CD14-positive monocyte (primary cell): ENCODE data around the gene MRPS17. TPM values are rescaled to one million over a fixed set of nuclear protein-coding genes. Genes with fewer than 3 reads are reported as not detected.

Source experiments
- DNase-seq, 3 donors: peaks; one replicate each; pipeline ENCODE4 v3.0.0-alpha.2; 2011 to 2022
- H2AFZ ChIP-seq: 2 replicates; pipeline ENCODE4 v1.6.0; 2012; ENCODE audit warnings: mild to moderate bottlenecking, low read depth, low read length, inconsistent platforms; ENCODE audit not compliant: insufficient read depth, poor library complexity, severe bottlenecking
- H3K27ac ChIP-seq, 2 donors: 1 replicate in 1 of 2; 2 replicates in 1 of 2; pipeline ENCODE4 v1.5.1; 2012 to 2013; ENCODE audit warnings: low read length in 2 of 2, control low read depth in 1 of 2, inconsistent platforms in 1 of 2, low read depth in 1 of 2, mild to moderate bottlenecking in 1 of 2
- H3K27me3 ChIP-seq, 2 donors: one replicate each; pipeline versions ENCODE4 v1.6.0 to v1.6.1; 2011 to 2013; ENCODE audit warnings: low read length in 2 of 2; ENCODE audit not compliant: control insufficient read depth in 2 of 2, insufficient read depth in 2 of 2
- H3K36me3 ChIP-seq, 2 donors: replicated peaks in 1 of 2; 1 replicate in 1 of 2; 2 replicates in 1 of 2; pipeline versions ENCODE4 v1.5.1 to v1.6.1; 2012 to 2013; ENCODE audit warnings: low read length in 2 of 2, control low read depth in 1 of 2, inconsistent platforms in 1 of 2, mild to moderate bottlenecking in 1 of 2; ENCODE audit not compliant: insufficient read depth in 2 of 2, control insufficient read depth in 1 of 2
- H3K4me1 ChIP-seq, 2 donors: 1 replicate in 1 of 2; 2 replicates in 1 of 2; pipeline versions ENCODE4 v1.5.1 to v1.6.1; 2012 to 2013; ENCODE audit warnings: low read length in 2 of 2, control low read depth in 1 of 2, inconsistent platforms in 1 of 2, mild to moderate bottlenecking in 1 of 2, moderate library complexity in 1 of 2; ENCODE audit not compliant: insufficient read depth in 2 of 2, control insufficient read depth in 1 of 2
- H3K4me2 ChIP-seq: replicated peaks from 2 replicates; pipeline ENCODE3; 2012; ENCODE audit warnings: low read length, moderate library complexity, mild to moderate bottlenecking; ENCODE audit not compliant: poor library complexity, severe bottlenecking; ENCODE audit errors: extremely low read depth
- H3K4me3 ChIP-seq, 3 experiments: fragments of 200-600 bp in 1 of 3; sonication (generic) in 1 of 3; replicated peaks in 1 of 3; 1 replicate in 2 of 3; 2 replicates in 1 of 3; pipeline ENCODE4 v1.5.1; 2011 to 2013; ENCODE audit warnings: low read length in 3 of 3, mild to moderate bottlenecking in 3 of 3, control low read depth in 2 of 3, low read depth in 2 of 3, inconsistent platforms in 1 of 3, moderate library complexity in 1 of 3
- H3K79me2 ChIP-seq: 2 replicates; pipeline ENCODE4 v1.6.0; 2012; ENCODE audit warnings: mild to moderate bottlenecking, control low read depth, inconsistent platforms, low read length, moderate library complexity; ENCODE audit not compliant: insufficient read depth
- H3K9ac ChIP-seq: 2 replicates; pipeline ENCODE4 v1.6.0; 2017; ENCODE audit warnings: low read length, mild to moderate bottlenecking; ENCODE audit not compliant: insufficient read depth, poor library complexity, severe bottlenecking
- H3K9me3 ChIP-seq, 2 donors: replicated peaks in 1 of 2; 1 replicate in 1 of 2; 2 replicates in 1 of 2; pipeline versions ENCODE4 v1.5.1 to v1.6.1; 2012 to 2013; ENCODE audit warnings: low read length in 2 of 2, control low read depth in 1 of 2; ENCODE audit not compliant: control insufficient read depth in 1 of 2, insufficient read depth in 1 of 2
- H4K20me1 ChIP-seq: 2 replicates; pipeline ENCODE4 v1.6.0; 2012; ENCODE audit warnings: mild to moderate bottlenecking, low read length, control low read depth, moderate library complexity; ENCODE audit not compliant: insufficient read depth
- H3K27ac Mint-ChIP-seq, 7 donors: one replicate each; pipeline ENCODE4 v1.8.0; 2020; ENCODE audit warnings: mild to moderate bottlenecking in 7 of 7, mixed read lengths in 7 of 7, moderate library complexity in 6 of 7, inconsistent platforms in 2 of 7
- H3K27me3 Mint-ChIP-seq, 3 donors: one replicate each; pipeline ENCODE4 v1.8.0; 2021 to 2022; ENCODE audit warnings: low read depth in 3 of 3, mild to moderate bottlenecking in 3 of 3, mixed read lengths in 3 of 3, moderate library complexity in 3 of 3, inconsistent platforms in 1 of 3
- H3K36me3 Mint-ChIP-seq, 2 donors: one replicate each; pipeline ENCODE4 v1.8.0; 2020; ENCODE audit warnings: mixed read lengths in 2 of 2, inconsistent platforms in 1 of 2, mild to moderate bottlenecking in 1 of 2
- H3K4me1 Mint-ChIP-seq: one replicate; pipeline ENCODE4 v1.8.0; 2020; ENCODE audit warnings: mild to moderate bottlenecking, mixed read lengths
- H3K4me3 Mint-ChIP-seq, 2 donors: one replicate each; pipeline ENCODE4 v1.8.0; 2020; ENCODE audit warnings: mild to moderate bottlenecking in 2 of 2, mixed read lengths in 2 of 2, moderate library complexity in 1 of 2
- H3K9me3 Mint-ChIP-seq, 7 donors: one replicate each; pipeline ENCODE4 v1.8.0; 2020 to 2022; ENCODE audit warnings: mixed read lengths in 7 of 7, mild to moderate bottlenecking in 6 of 7, moderate library complexity in 6 of 7, inconsistent platforms in 2 of 7
- WGBS: methylation state at CpG from one replicate; pipeline ENCODE4 v1.1.5; 2013; ENCODE audit warnings: missing lambda C conversion rate; ENCODE audit not compliant: insufficient coverage; 5-methylcytosine and 5-hydroxymethylcytosine counted together
- intact Hi-C, 2 donors: fragments of 100-400 bp; cut with micrococcal nuclease; formaldehyde crosslinking; loops; one replicate each; pipeline versions ENCODE4 v1.15.0 to v1.15.1; 2023
- polyA plus RNA-seq, 3 donors: library from polyadenylated mRNA; depleted of rRNA in 1 of 3; unstranded in 2 of 3; stranded (reverse) in 1 of 3; fragments of 300-500 nt in 2 of 3; fragments of >200 nt in 1 of 3; fragmentation: Illumina TruSeq in 2 of 3; gene quantifications; 1 replicate in 2 of 3; 2 replicates in 1 of 3; pipeline ENCODE4 v1.2.3, GENCODE V29; 2012 to 2021
- TF ChIP-seq, protein P1 (sequence below): fragments of 200-600 bp; IDR thresholded peaks from one replicate; pipeline ENCODE4 v1.8.0; 2022; ENCODE audit warnings: antibody characterized with exemption, mild to moderate bottlenecking

MRPS17 gene
- polyA plus RNA-seq, 3 donors = 6.1 to 14.6 (median 10.9) TPM

DNA sequence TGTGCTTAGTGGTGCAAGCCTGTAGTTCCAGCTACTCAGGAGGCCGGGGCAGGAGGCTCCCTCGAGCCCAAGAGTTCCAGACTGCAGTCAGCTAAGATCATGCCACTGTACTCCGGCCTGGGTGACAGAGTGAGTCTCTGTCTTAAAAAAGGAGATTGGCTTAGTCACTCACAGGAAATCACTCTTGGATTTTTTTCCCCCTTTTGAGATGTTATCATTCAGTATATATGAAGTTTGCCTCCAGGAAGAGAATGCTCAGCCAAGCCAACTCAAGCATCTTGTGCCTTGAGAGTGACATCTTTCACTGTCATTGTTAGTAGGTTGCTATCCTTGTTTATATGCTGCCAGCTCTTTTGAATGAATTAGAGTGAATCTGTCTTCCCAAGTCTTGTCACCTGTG, 40.7 kb downstream of the MRPS17 start:
- peaks cover 0 to 2% (median 0%) of the 10 kb centered on the region in 3 donors for H3K27me3 Mint-ChIP-seq
- no peaks in the 10 kb centered on the region for H3K9me3 Mint-ChIP-seq
- no peak overlapping the region for H3K4me3 Mint-ChIP-seq
- no peak overlapping the region for H3K9ac ChIP-seq
- TF ChIP-seq, protein P1, sequence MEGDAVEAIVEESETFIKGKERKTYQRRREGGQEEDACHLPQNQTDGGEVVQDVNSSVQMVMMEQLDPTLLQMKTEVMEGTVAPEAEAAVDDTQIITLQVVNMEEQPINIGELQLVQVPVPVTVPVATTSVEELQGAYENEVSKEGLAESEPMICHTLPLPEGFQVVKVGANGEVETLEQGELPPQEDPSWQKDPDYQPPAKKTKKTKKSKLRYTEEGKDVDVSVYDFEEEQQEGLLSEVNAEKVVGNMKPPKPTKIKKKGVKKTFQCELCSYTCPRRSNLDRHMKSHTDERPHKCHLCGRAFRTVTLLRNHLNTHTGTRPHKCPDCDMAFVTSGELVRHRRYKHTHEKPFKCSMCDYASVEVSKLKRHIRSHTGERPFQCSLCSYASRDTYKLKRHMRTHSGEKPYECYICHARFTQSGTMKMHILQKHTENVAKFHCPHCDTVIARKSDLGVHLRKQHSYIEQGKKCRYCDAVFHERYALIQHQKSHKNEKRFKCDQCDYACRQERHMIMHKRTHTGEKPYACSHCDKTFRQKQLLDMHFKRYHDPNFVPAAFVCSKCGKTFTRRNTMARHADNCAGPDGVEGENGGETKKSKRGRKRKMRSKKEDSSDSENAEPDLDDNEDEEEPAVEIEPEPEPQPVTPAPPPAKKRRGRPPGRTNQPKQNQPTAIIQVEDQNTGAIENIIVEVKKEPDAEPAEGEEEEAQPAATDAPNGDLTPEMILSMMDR = no peak
- peak overlapping the region in 1 of 7 donors; percentile 37 for H3K27ac Mint-ChIP-seq
- H4K20me1 ChIP-seq = no peaks in the 10 kb centered on the region
- H3K4me2 ChIP-seq = no peak overlapping the region
- H3K4me1 Mint-ChIP-seq = no peaks in the 10 kb centered on the region
- no peaks in the 10 kb centered on the region for H3K9me3 ChIP-seq
- no peak overlapping the region for H2AFZ ChIP-seq
- H3K27ac ChIP-seq = no peak overlapping the region
- H3K4me3 ChIP-seq = no peak overlapping the region
- peaks cover 65 to 77% of the 10 kb centered on the region in 2 donors for H3K36me3 Mint-ChIP-seq
- intact Hi-C loops = no loop called here
- 100% methylated on average over 2 of the region's 3 CpGs for WGBS
- no peaks in the 10 kb centered on the region for H3K4me1 ChIP-seq
- no peak for DNase-seq
- H3K36me3 ChIP-seq = peaks cover 58 to 90% of the 10 kb centered on the region in 2 donors
- no peaks in the 10 kb centered on the region for H3K27me3 ChIP-seq
- H3K79me2 ChIP-seq = no peaks in the 10 kb centered on the region

DNA sequence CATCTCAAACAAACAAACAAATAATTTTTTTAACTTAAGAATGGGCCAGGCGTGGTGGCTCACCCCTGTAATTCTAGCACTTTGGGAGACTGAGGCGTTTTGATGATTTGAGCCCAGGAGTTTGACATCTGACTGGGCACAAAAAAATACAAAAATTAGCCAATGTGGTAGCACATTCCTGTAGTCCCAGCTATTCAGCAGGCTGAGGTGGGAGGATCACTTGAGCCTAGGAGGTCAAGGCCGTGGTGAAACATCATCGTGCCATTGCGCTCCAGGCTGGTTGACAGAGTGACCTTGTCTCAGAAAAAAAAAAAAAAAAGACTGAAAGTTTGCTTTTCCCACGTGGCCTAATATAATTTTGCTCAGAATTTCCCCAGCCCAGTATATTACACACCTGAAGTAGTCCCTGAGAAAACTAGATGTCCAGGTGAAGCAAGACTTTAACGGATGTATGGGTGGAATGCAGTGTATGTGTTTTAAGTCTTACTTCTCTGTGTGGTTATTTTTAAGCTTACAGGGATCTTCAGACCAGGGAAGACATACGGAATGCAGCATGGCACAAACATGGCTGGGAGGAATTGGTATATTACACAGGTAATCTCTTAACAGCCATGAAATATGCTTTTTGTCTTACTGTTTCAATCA, 45.3 kb downstream of the MRPS17 start:
- Histone ChIP-seq H4K20me1 (no peaks in the 10 kb centered on the region), H2AFZ (no peak overlapping the region), H3K9me3 (no peaks in the 10 kb centered on the region), H3K4me3 (no peak overlapping the region), H3K4me1 (peaks cover 8 to 13% of the 10 kb centered on the region in 2 donors), H3K27me3 (no peaks in the 10 kb centered on the region), H3K4me2 (no peak overlapping the region), H3K79me2 (no peaks in the 10 kb centered on the region), H3K27ac (peak overlapping the region in 1 of 2 donors; percentile 4), H3K36me3 (peaks cover 49 to 68% of the 10 kb centered on the region in 2 donors), H3K9ac (no peak overlapping the region)
- Mint-ChIP-seq H3K27me3 (peaks cover 0 to 3% (median 0%) of the 10 kb centered on the region in 3 donors), H3K36me3 (peaks cover 60 to 72% of the 10 kb centered on the region in 2 donors), H3K4me3 (no peak overlapping the region), H3K4me1 (peaks cover 10% of the 10 kb centered on the region), H3K9me3 (no peaks in the 10 kb centered on the region), H3K27ac (peak overlapping the region in 4 of 7 donors; percentile 32 to 68 (median 44))
- intact Hi-C loops = no loop called here
- DNase-seq = no peak
- TF ChIP-seq, protein P1 = no peak
- 97% methylated on average over 5 of the region's 8 CpGs for WGBS
